HG03571 (cell line): ENCODE measurements around the gene BNIP3.
"Not testable (repeated sequence)": the region's sequence is repeated elsewhere in the genome, so short reads cannot be mapped to it uniquely, and the experiment has no call there.

ENCODE experiments used
- ATAC-seq: cut with Tn5 transposase; IDR thresholded peaks from one replicate; pipeline ENCODE4 v1.9.1; 2021; ENCODE audit not compliant: unreplicated experiment

Gene BNIP3

GRCh38 chr10:132002004-132002403 is 20.3 kb upstream of the BNIP3 start:
- ATAC-seq: no peak

GRCh38 chr10:132001238-132001972 is 19.7 kb upstream of the BNIP3 start:
- ATAC-seq: no peak

- no peak for ATAC-seq
Observed at GRCh38 chr10:131998845-131999681, 17.3 kb upstream of the BNIP3 start.

GRCh38 chr10:131998050-131998844 is 16.5 kb upstream of the BNIP3 start:
- no peak for ATAC-seq

GRCh38 chr10:131997366-131998049 is 15.8 kb upstream of the BNIP3 start:
- ATAC-seq: no peak

- no peak for ATAC-seq
Observed at GRCh38 chr10:131996466-131997365, 15.0 kb upstream of the BNIP3 start.

- no peak for ATAC-seq
Observed at GRCh38 chr10:131994435-131994834, 12.7 kb upstream of the BNIP3 start.

GRCh38 chr10:131993275-131993674 is 11.6 kb upstream of the BNIP3 start:
- ATAC-seq: no peak

GRCh38 chr10:131991726-131992125 is 10.0 kb upstream of the BNIP3 start:
- no peak for ATAC-seq

- not testable (repeated sequence) for ATAC-seq
Observed at GRCh38 chr10:131987786-131988185, 6.1 kb upstream of the BNIP3 start.

- ATAC-seq: not testable (repeated sequence)
Observed at GRCh38 chr10:131987301-131987700, 5.6 kb upstream of the BNIP3 start.

GRCh38 chr10:131986851-131987250 is 5.1 kb upstream of the BNIP3 start:
- not testable (repeated sequence) for ATAC-seq

- no peak for ATAC-seq
Observed at GRCh38 chr10:131983780-131984179, 2.1 kb upstream of the BNIP3 start.

- ATAC-seq: no peak
Observed at GRCh38 chr10:131982796-131983195, 1.1 kb upstream of the BNIP3 start.

- ATAC-seq: peak; percentile 21
Observed at GRCh38 chr10:131982185-131982756, 548 bp upstream of the BNIP3 start.

GRCh38 chr10:131980761-131981428 is 828 bp downstream of the BNIP3 start:
- no peak for ATAC-seq

GRCh38 chr10:131980321-131980720 is 1.4 kb downstream of the BNIP3 start:
- ATAC-seq: no peak

GRCh38 chr10:131979821-131980270 is 1.9 kb downstream of the BNIP3 start:
- ATAC-seq: no peak

GRCh38 chr10:131979336-131979735 is 2.4 kb downstream of the BNIP3 start:
- no peak for ATAC-seq
